Upper lobe of right lung (tissue), 1 donor: ENCODE measurements around the gene MYCBP2. TPM values are rescaled to one million over a fixed set of nuclear protein-coding genes. Genes with fewer than 3 reads are reported as not detected.
"Not testable (repeated sequence)": the region's sequence is repeated elsewhere in the genome, so short reads cannot be mapped to it uniquely, and the experiment has no call there.

Source experiments
- ATAC-seq: fragments of 200-7000 bp; cut with Tn5 transposase; one replicate; pipeline ENCODE4 v1.9.1; 2020; ENCODE audit warnings: mild to moderate bottlenecking, moderate library complexity
- DNase-seq: peaks from one replicate; pipeline ENCODE4 v3.0.0-alpha.2; 2020
- H3K27ac ChIP-seq: fragments of 200-600 bp; one replicate; pipeline ENCODE4 v1.8.0; 2022
- H3K27me3 ChIP-seq: fragments of 200-600 bp; one replicate; pipeline ENCODE4 v1.8.0; 2022; ENCODE audit warnings: mild to moderate bottlenecking
- H3K36me3 ChIP-seq: fragments of 200-600 bp; one replicate; pipeline ENCODE4 v1.8.0; 2022
- H3K4me1 ChIP-seq: fragments of 200-600 bp; one replicate; pipeline ENCODE4 v1.8.0; 2022
- H3K4me3 ChIP-seq: fragments of 200-600 bp; one replicate; pipeline ENCODE4 v1.8.0; 2022; ENCODE audit warnings: mild to moderate bottlenecking
- H3K9me3 ChIP-seq: fragments of 200-600 bp; one replicate; pipeline ENCODE4 v1.8.0; 2022
- CTCF ChIP-seq: fragments of 200-600 bp; IDR thresholded peaks from one replicate; pipeline ENCODE4 v1.8.0; 2022; ENCODE audit warnings: antibody characterized with exemption
- intact Hi-C: fragments of 100-400 bp; cut with DNase I; formaldehyde crosslinking; loops from one replicate; pipeline ENCODE4 v1.11.0; 2022
- total RNA-seq: library from RNA; stranded (reverse); fragmentation: NEBNext Ultra II Directional; extraction: Animal tissue kit (Norgen Biotek cat#: 25700); gene quantifications from one replicate; pipeline ENCODE4 v1.2.1, GENCODE V29; 2021
- donor health status: DM: no; HTN: yes; CAD: no; lungs with severe emphysema.

MYCBP2 gene
- total RNA-seq, 1 donor from 2014 or later: 94.2 TPM

- Histone ChIP-seq H3K27ac (no peak overlapping the region), H3K4me1 (no peaks in the 10 kb centered on the region), H3K4me3 (no peak overlapping the region), H3K9me3 (no peaks in the 10 kb centered on the region), H3K36me3 (peaks cover 45% of the 10 kb centered on the region), H3K27me3 (no peaks in the 10 kb centered on the region)
- DNase-seq: no peak
- no peak for ATAC-seq
- intact Hi-C loops: no loop called here
- no peak for TF ChIP-seq CTCF
Observed at GRCh38 chr13:77222000-77222690, 104.7 kb downstream of the MYCBP2 start.

GRCh38 chr13:77219401-77219800 is 107.5 kb downstream of the MYCBP2 start:
- H3K27me3 ChIP-seq: no peaks in the 10 kb centered on the region
- ATAC-seq: no peak
- no peaks in the 10 kb centered on the region for H3K9me3 ChIP-seq
- H3K4me3 ChIP-seq: no peak overlapping the region
- no peak overlapping the region for H3K27ac ChIP-seq
- DNase-seq: no peak
- intact Hi-C loops: no loop called here
- no peak for TF ChIP-seq CTCF
- peaks cover 67% of the 10 kb centered on the region for H3K36me3 ChIP-seq
- H3K4me1 ChIP-seq: no peaks in the 10 kb centered on the region

DNA sequence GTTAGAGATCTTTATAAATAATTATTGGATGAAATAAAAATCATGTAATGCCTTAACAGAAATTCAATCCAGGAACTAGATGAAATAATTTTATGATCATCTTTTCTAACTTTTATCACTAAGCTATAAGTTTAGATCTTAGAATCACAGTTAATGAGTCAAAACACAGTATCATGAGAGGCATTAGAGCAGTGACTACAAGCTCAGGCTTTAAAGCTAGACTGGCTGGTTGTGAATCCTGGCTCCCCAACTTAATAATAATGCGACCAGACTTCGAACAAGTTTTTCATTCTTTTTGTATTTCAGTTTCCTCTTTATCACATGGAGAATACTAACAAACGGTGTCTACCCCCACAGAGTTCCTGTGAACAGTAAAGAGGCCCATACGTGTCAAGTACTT is 108.6 kb downstream of the MYCBP2 start:
- Histone ChIP-seq H3K36me3 (peaks cover 69% of the 10 kb centered on the region), H3K27me3 (no peaks in the 10 kb centered on the region), H3K9me3 (no peaks in the 10 kb centered on the region), H3K4me3 (no peak overlapping the region), H3K4me1 (no peaks in the 10 kb centered on the region), H3K27ac (no peak overlapping the region)
- intact Hi-C loops: no loop called here
- TF ChIP-seq CTCF: no peak
- DNase-seq: no peak
- no peak for ATAC-seq

- TF ChIP-seq CTCF: no peak
- Histone ChIP-seq H3K9me3 (no peaks in the 10 kb centered on the region), H3K4me1 (no peaks in the 10 kb centered on the region), H3K27ac (no peak overlapping the region), H3K4me3 (no peak overlapping the region), H3K36me3 (peaks cover 85% of the 10 kb centered on the region), H3K27me3 (no peaks in the 10 kb centered on the region)
- no peak for ATAC-seq
- no peak for DNase-seq
- intact Hi-C loops: no loop called here
Observed at GRCh38 chr13:77215543-77215942, 111.4 kb downstream of the MYCBP2 start.

GRCh38 chr13:77213644-77214043 is 113.2 kb downstream of the MYCBP2 start:
- H3K9me3 ChIP-seq: no peaks in the 10 kb centered on the region
- intact Hi-C loops: no loop called here
- H3K27ac ChIP-seq: no peak overlapping the region
- H3K4me1 ChIP-seq: no peaks in the 10 kb centered on the region
- no peak overlapping the region for H3K4me3 ChIP-seq
- no peaks in the 10 kb centered on the region for H3K27me3 ChIP-seq
- peaks cover 91% of the 10 kb centered on the region for H3K36me3 ChIP-seq
- TF ChIP-seq CTCF: no peak
- DNase-seq (no peak), ATAC-seq (no peak)

- ATAC-seq (no peak), DNase-seq (no peak)
- Histone ChIP-seq H3K36me3 (peaks cover 72% of the 10 kb centered on the region), H3K9me3 (no peaks in the 10 kb centered on the region), H3K4me1 (no peaks in the 10 kb centered on the region), H3K4me3 (no peak overlapping the region), H3K27ac (no peak overlapping the region), H3K27me3 (no peaks in the 10 kb centered on the region)
- intact Hi-C loops: no loop called here
- TF ChIP-seq CTCF: no peak
Observed at GRCh38 chr13:77207943-77208342, 119.0 kb downstream of the MYCBP2 start.

DNA sequence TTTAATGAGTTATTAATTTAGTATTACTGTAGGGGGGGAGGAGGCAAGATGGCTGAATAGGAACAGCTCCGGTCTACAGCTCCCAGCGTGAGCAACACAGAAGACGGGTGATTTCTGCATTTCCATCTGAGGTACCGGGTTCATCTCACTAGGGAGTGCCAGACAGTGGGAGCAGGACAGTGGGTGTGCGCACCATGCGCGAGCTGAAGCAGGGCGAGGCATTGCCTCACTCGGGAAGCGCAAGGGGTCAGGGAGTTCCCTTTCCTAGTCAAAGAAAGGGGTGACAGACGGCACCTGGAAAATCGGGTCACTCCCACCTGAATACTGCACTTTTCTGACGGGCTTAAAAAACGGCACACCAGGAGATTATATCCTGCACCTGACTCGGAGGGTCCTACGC is 127.9 kb downstream of the MYCBP2 start:
- intact Hi-C loops, H3K27me3 ChIP-seq, ATAC-seq, DNase-seq, H3K9me3 ChIP-seq, H3K4me3 ChIP-seq, H3K4me1 ChIP-seq, H3K27ac ChIP-seq: not testable (repeated sequence)
- H3K36me3 ChIP-seq: peaks cover 24% of the 10 kb centered on the region
